Measurements from ENCODE around the gene RABL2B.
"Not testable (repeated sequence)": the region's sequence is repeated elsewhere in the genome, so short reads cannot be mapped to it uniquely, and the experiment has no call there.

- TF ChIP-seq CTCF (IDR thresholded peaks at IDR 0.05); POLR2A (IDR thresholded peaks at IDR 0.05); POLR2AphosphoS5 (IDR thresholded peaks at IDR 0.05); EP300 (IDR thresholded peaks at IDR 0.05; ENCODE audit: low read depth): not testable (repeated sequence)
These were observed 33.9 kb downstream of the RABL2B start for GRCh38 chr22:50749302-50750074.

Data from transverse colon (tissue), 4 donors.